HEK293T (cell line): ENCODE results near the gene PDZD8.

Source experiments
- BHLHE40 ChIP-seq: fragments of 450-650 bp; IDR thresholded peaks from 2 replicates; pipeline ENCODE4 v1.6.1; 2016; ENCODE audit warnings: mild to moderate bottlenecking, moderate library complexity, borderline replicate concordance
- CTBP1 ChIP-seq: fragments of 450-650 bp; IDR thresholded peaks from 2 replicates; pipeline ENCODE4 v1.6.1; 2016; ENCODE audit warnings: borderline replicate concordance
- FOXM1 ChIP-seq: fragments of 450-650 bp; IDR thresholded peaks from 2 replicates; pipeline ENCODE4 v1.6.1; 2017; ENCODE audit warnings: mild to moderate bottlenecking, borderline replicate concordance
- HDGF ChIP-seq: fragments of 450-650 bp; IDR thresholded peaks from 2 replicates; pipeline ENCODE4 v1.6.1; 2017; ENCODE audit warnings: antibody characterized with exemption, borderline replicate concordance
- L3MBTL2 ChIP-seq: fragments of 450-650 bp; conservative IDR thresholded peaks from 2 replicates; pipeline ENCODE4 v1.6.1; 2016; ENCODE audit warnings: mild to moderate bottlenecking
- SP1 ChIP-seq: fragments of 450-650 bp; IDR thresholded peaks from 2 replicates; pipeline ENCODE4 v1.6.1; 2017
- SUZ12 ChIP-seq: fragments of 450-650 bp; IDR thresholded peaks from 2 replicates; pipeline ENCODE4 v1.6.1; 2016; ENCODE audit warnings: mild to moderate bottlenecking
- TARDBP ChIP-seq: fragments of 450-650 bp; IDR thresholded peaks from 2 replicates; pipeline ENCODE4 v1.6.1; 2016
- ZNF384 ChIP-seq: fragments of 450-650 bp; IDR thresholded peaks from 2 replicates; pipeline ENCODE4 v1.6.1; 2016

- TF ChIP-seq SP1: no peak
- TF ChIP-seq BHLHE40: no peak
- no peak for TF ChIP-seq HDGF
- no peak for TF ChIP-seq CTBP1
- no peak for TF ChIP-seq ZNF384
- TF ChIP-seq SUZ12: no peak
- peak; percentile 67; the same call in 1 of the 2 replicates for TF ChIP-seq TARDBP
- TF ChIP-seq L3MBTL2: no peak
- no peak for TF ChIP-seq FOXM1
Measured at GRCh38 chr10:117268907-117269306, 106.3 kb downstream of the PDZD8 start.
